Measurements from ENCODE around the gene TBC1D22A. TPM values are rescaled to one million over a fixed set of nuclear protein-coding genes. Genes with fewer than 3 reads are reported as not detected.

TBC1D22A gene
- polyA plus RNA-seq, 1 of the 3 experiments (the other 2 are of a cell fraction): 16.5 TPM

- TF ChIP-seq ELF1 (IDR thresholded peaks at IDR 0.05) (no peak), FOXJ3 (CRISPR knock-in tag; IDR thresholded peaks at IDR 0.05) (no peak), POLR2AphosphoS5 (IDR thresholded peaks at IDR 0.05; ENCODE audit: low read depth, low read length) (no peak), ZBTB33 (IDR thresholded peaks at IDR 0.05; ENCODE audit: borderline replicate concordance, low read depth) (no peak)
- no peak overlapping the region for H3K27ac ChIP-seq (ENCODE audit: low read depth in 2 of 2, low read length in 1 of 2)
- H3K9me3 ChIP-seq: no peaks in the 10 kb centered on the region
- no peaks in the 10 kb centered on the region for H3F3A ChIP-seq (replicated peaks; ENCODE audit: insufficient read depth)
- peaks cover 2 to 6% of the 10 kb centered on the region in 2 experiments for H3K36me3 ChIP-seq (replicated peaks in 1 of 2; ENCODE audit: control insufficient read depth in 1 of 2, insufficient read depth in 2 of 2, low read length in 1 of 2)
- H3K9me2 ChIP-seq: no peaks in the 10 kb centered on the region
- 100% methylated on average over 4 of the region's 12 CpGs for whole genome bisulfite sequencing (ENCODE audit: low lambda C conversion rate)
- H3K9ac ChIP-seq: no peak overlapping the region
- no peak overlapping the region for H3K4me3 ChIP-seq (ENCODE audit: low read depth in 2 of 2, low read length in 1 of 2)
- ChIA-PET CTCF (no interaction called here), POLR2A (no interaction called here)
- no peaks in the 10 kb centered on the region for H4K20me1 ChIP-seq (ENCODE audit: insufficient read depth)
- no peak overlapping the region for H3K4me2 ChIP-seq
- H2AFZ ChIP-seq (ENCODE audit: low read depth): no peak overlapping the region
- H3K4me1 ChIP-seq (ENCODE audit: control insufficient read depth in 1 of 2, insufficient read depth in 2 of 2, low read depth in 1 of 2, low read length in 1 of 2): no peaks in the 10 kb centered on the region
- no peaks in the 10 kb centered on the region for H3K27me3 ChIP-seq (ENCODE audit: insufficient read depth)
- H3K79me2 ChIP-seq (ENCODE audit: insufficient read depth): no peaks in the 10 kb centered on the region
- DNase-seq: no peak
Observed at GRCh38 chr22:46915950-46916730, 153.7 kb downstream of the TBC1D22A start.

- Histone ChIP-seq H3K36me3 (replicated peaks in 1 of 2; ENCODE audit: control insufficient read depth in 1 of 2, insufficient read depth in 2 of 2, low read length in 1 of 2) (peaks cover 2 to 6% of the 10 kb centered on the region in 2 experiments), H3K4me2 (no peak overlapping the region), H4K20me1 (ENCODE audit: insufficient read depth) (no peaks in the 10 kb centered on the region), H3K9ac (no peak overlapping the region), H3K4me3 (ENCODE audit: low read depth in 2 of 2, low read length in 1 of 2) (no peak overlapping the region), H3F3A (replicated peaks; ENCODE audit: insufficient read depth) (no peaks in the 10 kb centered on the region), H3K27me3 (ENCODE audit: insufficient read depth) (no peaks in the 10 kb centered on the region), H2AFZ (ENCODE audit: low read depth) (no peak overlapping the region), H3K27ac (ENCODE audit: low read depth in 2 of 2, low read length in 1 of 2) (no peak overlapping the region), H3K79me2 (ENCODE audit: insufficient read depth) (no peaks in the 10 kb centered on the region), H3K9me3 (no peaks in the 10 kb centered on the region), H3K9me2 (no peaks in the 10 kb centered on the region), H3K4me1 (ENCODE audit: control insufficient read depth in 1 of 2, insufficient read depth in 2 of 2, low read depth in 1 of 2, low read length in 1 of 2) (no peaks in the 10 kb centered on the region)
- 91% methylated on average over 21 of the region's 23 CpGs for WGBS (ENCODE audit: low lambda C conversion rate)
- POLR2A ChIA-PET: no interaction called here
- no peak for DNase-seq
- CTCF ChIA-PET: no interaction called here
- TF ChIP-seq NRF1 (IDR thresholded peaks at IDR 0.05; ENCODE audit: low read depth, low read length) (no peak), YY1 (IDR thresholded peaks at IDR 0.05; ENCODE audit: low read depth) (no peak), GABPA (IDR thresholded peaks at IDR 0.05; ENCODE audit: low read depth) (no peak), ZBTB33 (IDR thresholded peaks at IDR 0.05; ENCODE audit: borderline replicate concordance, low read depth) (no peak), MXI1 (IDR thresholded peaks at IDR 0.05; ENCODE audit: low read depth, low read length) (no peak), FOSL2 (IDR thresholded peaks at IDR 0.05; ENCODE audit: borderline replicate concordance, low read depth) (no peak), FOXJ3 (CRISPR knock-in tag; IDR thresholded peaks at IDR 0.05) (no peak), USF1 (IDR thresholded peaks at IDR 0.05; ENCODE audit: borderline replicate concordance, low read depth) (no peak), PBX3 (IDR thresholded peaks at IDR 0.05) (no peak), USF2 (IDR thresholded peaks at IDR 0.05; ENCODE audit: borderline replicate concordance, low read depth, low read length) (no peak), ELF1 (IDR thresholded peaks at IDR 0.05) (no peak), CHD2 (IDR thresholded peaks at IDR 0.05; ENCODE audit: low read length, partially characterized antibody) (no peak), IRF3 (IDR thresholded peaks at IDR 0.05; ENCODE audit: low read depth, low read length) (no peak), POLR2AphosphoS5 (IDR thresholded peaks at IDR 0.05; ENCODE audit: low read depth, low read length) (no peak), JUND (IDR thresholded peaks at IDR 0.05) (no peak)
Observed at GRCh38 chr22:46916886-46917770, 154.7 kb downstream of the TBC1D22A start.
